K562 (cell line): ENCODE measurements around the gene MGP. TPM values are rescaled to one million over a fixed set of nuclear protein-coding genes. Genes with fewer than 3 reads are reported as not detected.

ENCODE experiments used
- ATAC-seq: fragments of 200-7000 bp; cut with Tn5 transposase; 3 replicates; pipeline ENCODE4 v1.9.1; 2020; ENCODE audit warnings: moderate library complexity
- BruUV-seq: library from RNA; stranded (reverse); fragments of 400-500 nt; replicated peaks from 2 replicates; lab custom pipeline; 2021; lab: Mats Ljungman, UMichigan
- CTCF ChIA-PET: fragments of 300-600 bp; formaldehyde crosslinking; extraction: SDS; loops from one replicate; lab custom pipeline; 2021; ENCODE audit warnings: low intra/inter-chr PET ratio; lab: Yijun Ruan, JAX
- POLR2A ChIA-PET: fragments of 300-600, 350-650 bp; sonication (Branson Sonifier 250); formaldehyde crosslinking; extraction: SDS; loops from one replicate; lab custom pipeline; 2021; ENCODE audit warnings: antibody characterized with exemption, inconsistent platforms; lab: Yijun Ruan, JAX
- DNase-seq, 4 experiments: peaks; one replicate each; pipeline versions ENCODE4 v3.0.0 to v3.0.0-alpha.2; 2011 to 2018; ENCODE audit warnings: low spot score in 3 of 4, mixed read lengths in 3 of 4; ENCODE audit errors: extremely low read depth in 1 of 4
- FAIRE-seq: peaks from 2 replicates; lab custom pipeline; 2011; peaks lifted over from hg19 to GRCh38; lab: Jason Lieb, UNC
- H2AFZ ChIP-seq: 2 replicates; pipeline ENCODE4 v1.6.0; 2011; ENCODE audit warnings: low read depth, low read length, control low read depth, inconsistent platforms
- H3K27ac ChIP-seq: fragments of 200-600 bp; 3 replicates; pipeline ENCODE4 v1.8.0; 2011; ENCODE audit warnings: low read depth, mild to moderate bottlenecking, control low read depth, inconsistent platforms, low read length, moderate library complexity, mixed read lengths; ENCODE audit errors: extremely low read depth
- H3K27me3 ChIP-seq, 2 experiments: fragments of 300-600 bp in 1 of 2; 2 replicates in 1 of 2; 3 replicates in 1 of 2; pipeline versions ENCODE4 v1.6.0 to v1.8.0; 2011; ENCODE audit warnings: inconsistent platforms in 2 of 2, low read length in 2 of 2, mild to moderate bottlenecking in 1 of 2, mixed read lengths in 1 of 2, moderate library complexity in 1 of 2; ENCODE audit not compliant: control insufficient read depth in 2 of 2, insufficient read depth in 2 of 2
- H3K36me3 ChIP-seq: fragments of 300-600 bp; 3 replicates; pipeline ENCODE4 v1.8.0; 2011; ENCODE audit warnings: mild to moderate bottlenecking, low read length, inconsistent platforms; ENCODE audit not compliant: control insufficient read depth, insufficient read depth
- H3K4me1 ChIP-seq, 2 experiments: fragments of 200-600 bp in 1 of 2; replicated peaks in 1 of 2; 2 replicates in 1 of 2; 3 replicates in 1 of 2; pipeline versions ENCODE4 v1.5.1 to v1.8.0; 2011; ENCODE audit warnings: inconsistent platforms in 2 of 2, low read length in 2 of 2, mild to moderate bottlenecking in 1 of 2, mixed read lengths in 1 of 2, moderate library complexity in 1 of 2; ENCODE audit not compliant: control insufficient read depth in 2 of 2, insufficient read depth in 2 of 2
- H3K4me2 ChIP-seq: 2 replicates; pipeline ENCODE4 v1.6.1; 2011; ENCODE audit warnings: low read length, control low read depth, inconsistent platforms, mixed read lengths; ENCODE audit not compliant: insufficient read depth
- H3K4me3 ChIP-seq: fragments of 200-600 bp; sonication (generic), shearing (Covaris generic); 2 replicates; pipeline ENCODE4 v1.5.1; 2016; ENCODE audit warnings: control low read depth, inconsistent platforms
- H3K79me2 ChIP-seq: fragments of 200-600 bp; 3 replicates; pipeline ENCODE4 v1.8.0; 2011; ENCODE audit warnings: low read length, inconsistent platforms; ENCODE audit not compliant: control insufficient read depth, insufficient read depth
- H3K9ac ChIP-seq, 2 experiments: 2 replicates each; pipeline versions ENCODE4 v1.6.0 to v1.6.1; 2011; ENCODE audit warnings: low read depth in 2 of 2, low read length in 2 of 2, control low read depth in 1 of 2, inconsistent platforms in 1 of 2, mild to moderate bottlenecking in 1 of 2, mixed read lengths in 1 of 2; ENCODE audit not compliant: insufficient read depth in 1 of 2
- H3K9me1 ChIP-seq: one replicate; pipeline ENCODE4 v1.6.0; 2011; ENCODE audit warnings: inconsistent platforms, mild to moderate bottlenecking, low read length, moderate library complexity; ENCODE audit not compliant: control insufficient read depth, insufficient read depth
- H3K9me3 ChIP-seq: replicated peaks from 2 replicates; pipeline ENCODE4 v1.5.1; 2011; ENCODE audit warnings: low read depth, low read length, inconsistent platforms; ENCODE audit not compliant: control insufficient read depth, insufficient read depth
- H4K20me1 ChIP-seq: replicated peaks from 2 replicates; pipeline ENCODE4 v1.6.1; 2011; ENCODE audit warnings: low read length, inconsistent platforms, mixed read lengths; ENCODE audit not compliant: control insufficient read depth, insufficient read depth
- E2F4 ChIP-seq: sonication (generic); formaldehyde crosslinking; IDR thresholded peaks from 2 replicates; pipeline ENCODE4 v1.8.0; 2022; ENCODE audit warnings: mild to moderate bottlenecking, low read depth, missing genetic modification reagents
- HOXB6 ChIP-seq: fragments of 250-450 bp; sonication (Bioruptor Pico); IDR thresholded peaks from 2 replicates; pipeline ENCODE4 v1.5.1; 2022; ENCODE audit warnings: mild to moderate bottlenecking, borderline replicate concordance
- RBM22 ChIP-seq: fragments of 200-400 bp; formaldehyde crosslinking; IDR thresholded peaks from 2 replicates; pipeline ENCODE4 v1.6.1; 2018; ENCODE audit warnings: low read length, low read depth; ENCODE audit not compliant: poor library complexity, severe bottlenecking
- ZNF668 ChIP-seq: fragments of 250-450 bp; sonication (Bioruptor Pico); IDR thresholded peaks from 2 replicates; pipeline ENCODE4 v1.8.0; 2022; ENCODE audit warnings: mild to moderate bottlenecking, inconsistent platforms
- WGBS: fragments of 100-300 bp; shearing (Covaris generic); methylation state at CpG from one replicate; pipeline ENCODE4 v1.1.6; 2016; ENCODE audit warnings: low coverage, mixed read lengths; ENCODE audit not compliant: insufficient coverage; ENCODE audit errors: missing lambda C conversion rate; 5-methylcytosine and 5-hydroxymethylcytosine counted together
- in situ Hi-C: fragments of 300-500 bp; cut with MboI; formaldehyde crosslinking; loops from 4 replicates; pipeline ENCODE4 v1.15.0; 2018; ENCODE audit warnings: inconsistent platforms, mixed read lengths
- intact Hi-C: fragments of 100-400 bp; cut with micrococcal nuclease; formaldehyde crosslinking; loops from 2 replicates; pipeline ENCODE4 v1.14.2; 2022
- polyA plus RNA-seq, 8 experiments: library from polyadenylated mRNA; depleted of rRNA in 4 of 8; stranded (reverse) in 5 of 8; unstranded in 3 of 8; fragments of >200 nt; fragmentation: Nextera tagmentation in 2 of 8; fragmentation: Illumina TruSeq in 1 of 8; extraction: Ambion mirVana in 2 of 8; extraction: Trizol in 1 of 8; gene quantifications; 2 replicates each; pipeline versions ENCODE4 v1.2.1 to v1.2.3, GENCODE V29; 2011 to 2014; ENCODE audit warnings: inconsistent platforms in 1 of 8, missing spikeins in 1 of 8
- total RNA-seq, 7 experiments: library from RNA; depleted of rRNA in 6 of 7; stranded (reverse); fragments of >200 nt in 6 of 7; fragmentation: Illumina TruSeq in 2 of 7; extraction: Trizol in 2 of 7; gene quantifications; 2 replicates each; pipeline versions ENCODE4 v1.2.1 to v1.2.3, GENCODE V29; 2011 to 2021; ENCODE audit warnings: low replicate concordance in 1 of 7

The MGP gene
- total and polyA plus RNA-seq, 9 of the 15 experiments (the other 6 are each of a cell fraction or from before 2014, with no cell fraction given): 1.2 TPM; not detected in 8

- H3K4me2 ChIP-seq: no peak overlapping the region
- intact Hi-C loops: loop anchor here (5.0 to 10.0 kb wide), 2 partner anchors 40 to 82 kb away; partner anchors contain the start of genes C12orf60 and WBP11
- H3K9me1 ChIP-seq: no peaks in the 10 kb centered on the region
- H4K20me1 ChIP-seq: no peaks in the 10 kb centered on the region
- no peak overlapping the region for H2AFZ ChIP-seq
- H3K4me1 ChIP-seq: peaks cover 0 to 10% of the 10 kb centered on the region in 2 experiments; a peak in 2 of 5 replicates
- ChIA-PET CTCF (no interaction called here), POLR2A (no interaction called here)
- BruUV-seq: no TSS peak
- H3K36me3 ChIP-seq: no peaks in the 10 kb centered on the region
- no peak overlapping the region for H3K4me3 ChIP-seq
- no peak overlapping the region for H3K27ac ChIP-seq
- DNase-seq: no peak
- no peaks in the 10 kb centered on the region for H3K79me2 ChIP-seq
- no peak for ATAC-seq
- in situ Hi-C loops: loop anchor here (10.0 kb wide), 1 partner anchor 152 kb away; no protein-coding TSS in a partner anchor
- TF ChIP-seq RBM22: no peak
- WGBS: 85% methylated on average over 3 of the region's 3 CpGs
- no peak overlapping the region for H3K9ac ChIP-seq
- H3K9me3 ChIP-seq: no peaks in the 10 kb centered on the region
- no peaks in the 10 kb centered on the region for H3K27me3 ChIP-seq
- no peak for FAIRE-seq
Measured at GRCh38 chr12:14842315-14842714, 43.3 kb downstream of the MGP start.

GRCh38 chr12:14841761-14842160 is 43.9 kb downstream of the MGP start:
- intact Hi-C loops (loop anchor here (5.0 to 10.0 kb wide), 2 partner anchors 39 to 83 kb away; partner anchors contain the start of genes C12orf60 and WBP11), in situ Hi-C loops (loop anchor here (10.0 kb wide), 1 partner anchor 153 kb away; no protein-coding TSS in a partner anchor)
- H3K4me2 ChIP-seq: no peak overlapping the region
- CTCF ChIA-PET: no interaction called here
- BruUV-seq: no TSS peak
- no peak overlapping the region for H2AFZ ChIP-seq
- TF ChIP-seq HOXB6 (CRISPR knock-in tag): no peak
- TF ChIP-seq E2F4 (CRISPR knock-in tag): no peak
- TF ChIP-seq ZNF668 (CRISPR knock-in tag): no peak
- H3K27me3 ChIP-seq: no peaks in the 10 kb centered on the region
- H4K20me1 ChIP-seq: no peaks in the 10 kb centered on the region
- DNase-seq (no peak), FAIRE-seq (no peak), ATAC-seq (no peak)
- H3K4me3 ChIP-seq: no peak overlapping the region
- H3K9me3 ChIP-seq: no peaks in the 10 kb centered on the region
- 30% methylated on average over 3 of the region's 3 CpGs for WGBS
- H3K27ac ChIP-seq: no peak overlapping the region
- no peak overlapping the region for H3K9ac ChIP-seq
- no peaks in the 10 kb centered on the region for H3K79me2 ChIP-seq
- H3K4me1 ChIP-seq: peaks cover 0 to 13% of the 10 kb centered on the region in 2 experiments; a peak in 2 of 5 replicates
- H3K9me1 ChIP-seq: no peaks in the 10 kb centered on the region
- H3K36me3 ChIP-seq: no peaks in the 10 kb centered on the region
- POLR2A ChIA-PET: no interaction called here
